Activated CD4-positive, CD25-positive, alpha-beta regulatory T cell treated with anti-CD3 and anti-CD28 coated beads, Interleukin-2, amount 50 U/mL, for 24 hours (primary cell): ENCODE results near the gene CIB2.
A peak's percentile ranks its signal among the peaks of the same experiment; 100 is the strongest.
"Not testable (repeated sequence)": the region's sequence is repeated elsewhere in the genome, so short reads cannot be mapped to it uniquely, and the experiment has no call there.

Experiments used
- ATAC-seq, 2 donors: fragments of 150-1000 bp; cut with Tn5 transposase; one replicate each; pipeline ENCODE4 v1.10.0; 2021; ENCODE audit warnings: mild to moderate bottlenecking in 1 of 2, moderate library complexity in 1 of 2

CIB2 gene

GRCh38 chr15:78131295-78132061 is at the start of gene CIB2:
CIB2 (minus strand) TSS chr15:78131445; CDS start chr15:78131215, 230 bp downstream.
- ATAC-seq: peak; percentile 80 to 86

- ATAC-seq: no peak
Observed at GRCh38 chr15:78179906-78180305, 48.7 kb upstream of the CIB2 start.

GRCh38 chr15:78179286-78179840 is 48.1 kb upstream of the CIB2 start:
- no peak for ATAC-seq

- ATAC-seq: no peak
Observed at GRCh38 chr15:78178064-78178463, 46.8 kb upstream of the CIB2 start.

- ATAC-seq: no peak
Observed at GRCh38 chr15:78177447-78177873, 46.2 kb upstream of the CIB2 start.

- no peak for ATAC-seq
Observed at GRCh38 chr15:78175330-78175729, 44.1 kb upstream of the CIB2 start.

- peak in 1 of 2 donors; percentile 31 for ATAC-seq
Observed at GRCh38 chr15:78174401-78174800, 43.2 kb upstream of the CIB2 start.

- ATAC-seq: no peak
Observed at GRCh38 chr15:78171864-78172472, 40.7 kb upstream of the CIB2 start.

GRCh38 chr15:78170848-78171773 is 39.9 kb upstream of the CIB2 start:
- no peak for ATAC-seq

- ATAC-seq: no peak
Observed at GRCh38 chr15:78168608-78169007, 37.4 kb upstream of the CIB2 start.

GRCh38 chr15:78167227-78167888 is 36.1 kb upstream of the CIB2 start:
- peak; percentile 97 to 98 for ATAC-seq

- ATAC-seq: no peak
Observed at GRCh38 chr15:78164010-78164409, 32.8 kb upstream of the CIB2 start.

GRCh38 chr15:78162038-78162437 is 30.8 kb upstream of the CIB2 start:
- ATAC-seq: peak; percentile 60 to 85

GRCh38 chr15:78159395-78159794 is 28.1 kb upstream of the CIB2 start:
- ATAC-seq: no peak

GRCh38 chr15:78157203-78157602 is 26.0 kb upstream of the CIB2 start:
- no peak for ATAC-seq

GRCh38 chr15:78156653-78157052 is 25.4 kb upstream of the CIB2 start:
- ATAC-seq: no peak

GRCh38 chr15:78155355-78155939 is 24.2 kb upstream of the CIB2 start:
- ATAC-seq: no peak

GRCh38 chr15:78154955-78155354 is 23.7 kb upstream of the CIB2 start:
- ATAC-seq: no peak

GRCh38 chr15:78151075-78151474 is 19.8 kb upstream of the CIB2 start:
- ATAC-seq: not testable (repeated sequence)

- ATAC-seq: no peak
Observed at GRCh38 chr15:78149805-78150751, 18.8 kb upstream of the CIB2 start.
